ENCODE results near the gene IFNA1.
A peak's percentile ranks its signal among the peaks of the same experiment; 100 is the strongest.

IFNA1 gene

DNA sequence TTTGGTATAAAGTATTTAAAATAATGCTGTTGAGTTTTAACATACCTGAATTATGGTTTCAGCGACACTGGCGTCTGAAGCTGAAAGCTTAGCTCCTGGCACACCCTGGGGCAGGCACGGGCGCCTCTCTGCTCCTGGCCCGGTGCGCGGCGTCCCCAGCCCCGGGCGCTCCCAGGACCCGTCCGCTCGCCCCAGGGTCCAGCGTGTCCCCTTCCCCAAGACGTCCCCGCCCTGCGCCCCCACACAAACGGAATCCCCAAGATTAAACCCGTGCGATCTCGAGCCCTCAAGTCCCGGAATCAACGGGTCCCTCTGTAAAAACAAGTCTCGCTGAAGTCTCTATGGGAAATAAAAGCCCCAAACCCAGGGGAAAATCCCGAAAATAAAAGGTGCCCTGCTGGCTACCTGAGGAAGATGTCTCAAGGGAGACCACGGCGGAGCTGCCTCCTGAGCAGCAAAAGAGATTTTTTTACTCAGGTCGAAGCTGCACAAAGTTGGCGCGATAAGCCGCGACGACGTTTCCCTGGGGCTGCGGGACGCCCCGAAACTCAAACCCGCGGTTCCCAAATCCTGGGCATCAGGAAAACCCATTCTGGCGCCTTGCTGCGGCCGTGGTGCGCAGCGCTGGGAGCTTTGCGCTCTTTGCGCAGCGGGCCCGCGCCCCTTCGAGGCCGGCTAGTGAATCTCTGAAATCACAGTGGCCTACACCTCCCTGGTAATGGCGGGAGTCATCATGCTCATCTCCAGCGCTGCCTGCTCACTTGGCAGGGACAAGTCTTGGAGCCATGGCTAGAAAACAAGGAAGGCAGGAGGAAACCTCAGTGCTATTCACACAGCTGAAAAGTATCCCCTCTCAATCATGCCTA, 37.6 kb upstream of the IFNA1 start:
- TF ChIP-seq, protein P1, sequence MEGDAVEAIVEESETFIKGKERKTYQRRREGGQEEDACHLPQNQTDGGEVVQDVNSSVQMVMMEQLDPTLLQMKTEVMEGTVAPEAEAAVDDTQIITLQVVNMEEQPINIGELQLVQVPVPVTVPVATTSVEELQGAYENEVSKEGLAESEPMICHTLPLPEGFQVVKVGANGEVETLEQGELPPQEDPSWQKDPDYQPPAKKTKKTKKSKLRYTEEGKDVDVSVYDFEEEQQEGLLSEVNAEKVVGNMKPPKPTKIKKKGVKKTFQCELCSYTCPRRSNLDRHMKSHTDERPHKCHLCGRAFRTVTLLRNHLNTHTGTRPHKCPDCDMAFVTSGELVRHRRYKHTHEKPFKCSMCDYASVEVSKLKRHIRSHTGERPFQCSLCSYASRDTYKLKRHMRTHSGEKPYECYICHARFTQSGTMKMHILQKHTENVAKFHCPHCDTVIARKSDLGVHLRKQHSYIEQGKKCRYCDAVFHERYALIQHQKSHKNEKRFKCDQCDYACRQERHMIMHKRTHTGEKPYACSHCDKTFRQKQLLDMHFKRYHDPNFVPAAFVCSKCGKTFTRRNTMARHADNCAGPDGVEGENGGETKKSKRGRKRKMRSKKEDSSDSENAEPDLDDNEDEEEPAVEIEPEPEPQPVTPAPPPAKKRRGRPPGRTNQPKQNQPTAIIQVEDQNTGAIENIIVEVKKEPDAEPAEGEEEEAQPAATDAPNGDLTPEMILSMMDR (IDR thresholded peaks at IDR 0.05; ENCODE audit: control extremely low read depth, extremely low read depth, low read depth, missing control alignments): peak; percentile 8
- DNase-seq (ENCODE audit: extremely low spot score): peak; percentile 39
- ChIA-PET POLR2A (no interaction called here), CTCF (interaction anchor here (1.4 to 7.2 kb wide), 4 partner anchors 7 to 77 kb away, joined by 4 to 48 read pairs (median 6); no protein-coding TSS in a partner anchor)

DNA sequence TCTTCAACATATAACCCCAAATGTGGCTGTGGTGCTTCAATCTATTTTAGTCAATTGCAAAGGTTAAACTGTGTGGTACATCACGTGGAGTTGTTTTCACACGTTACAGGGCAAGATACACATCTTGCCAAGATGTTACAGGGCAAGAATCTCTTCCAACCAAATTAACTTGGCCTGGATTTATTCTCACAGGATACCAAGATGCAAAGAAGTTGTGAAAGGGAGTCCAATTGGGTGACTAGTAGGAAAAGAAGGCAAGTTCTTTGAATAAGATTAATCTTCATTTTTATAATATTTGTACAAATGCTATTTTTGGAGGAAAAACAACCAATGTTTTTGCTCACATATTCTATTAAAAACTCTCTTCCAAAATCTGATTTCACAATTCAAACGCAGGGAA, 36.1 kb upstream of the IFNA1 start:
- POLR2A ChIA-PET: no interaction called here
- TF ChIP-seq, protein P1 (IDR thresholded peaks at IDR 0.05; ENCODE audit: control extremely low read depth, extremely low read depth, low read depth, missing control alignments): no peak
- CTCF ChIA-PET: interaction anchor here (7.2 kb wide), 1 partner anchor 9 kb away, joined by 48 read pairs; no protein-coding TSS in a partner anchor

DNA sequence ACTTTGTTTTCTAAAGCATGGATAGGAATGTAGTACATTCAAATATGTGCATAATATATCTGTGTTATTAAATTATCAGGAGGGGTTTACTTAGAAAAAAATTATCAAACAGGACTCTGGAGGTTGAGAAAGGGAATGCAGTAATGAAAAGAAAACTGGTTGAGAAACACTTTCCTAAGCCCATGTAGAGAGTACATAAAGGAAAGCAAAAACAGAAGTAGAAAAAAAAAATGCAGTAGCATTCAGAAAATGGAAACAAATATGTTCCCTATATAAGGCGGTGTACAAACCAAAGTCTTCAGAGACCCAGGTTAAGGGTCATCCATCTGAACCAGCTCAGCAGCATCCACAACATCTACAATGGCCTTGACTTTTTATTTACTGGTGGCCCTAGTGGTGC, 31.4 kb upstream of the IFNA1 start, which contains the start of gene IFNA8:
TSS of gene IFNA8 (plus strand) at position 301 of the 400 bp plus-strand sequence. CDS start at position 361, 60 bp downstream.
- CTCF ChIA-PET: interaction anchor here (0.7 to 7.2 kb wide), 5 partner anchors 11 to 93 kb away, joined by 3 to 48 read pairs (median 3); no protein-coding TSS in a partner anchor
- POLR2A ChIA-PET: no interaction called here
- no peak for DNase-seq (ENCODE audit: extremely low spot score)
- TF ChIP-seq, protein P1 (IDR thresholded peaks at IDR 0.05; ENCODE audit: control extremely low read depth, extremely low read depth, low read depth, missing control alignments): no peak

More for the DNA sequence above, 36.1 kb upstream of the IFNA1 start:
- DNase-seq (ENCODE audit: extremely low spot score): no peak

DNA sequence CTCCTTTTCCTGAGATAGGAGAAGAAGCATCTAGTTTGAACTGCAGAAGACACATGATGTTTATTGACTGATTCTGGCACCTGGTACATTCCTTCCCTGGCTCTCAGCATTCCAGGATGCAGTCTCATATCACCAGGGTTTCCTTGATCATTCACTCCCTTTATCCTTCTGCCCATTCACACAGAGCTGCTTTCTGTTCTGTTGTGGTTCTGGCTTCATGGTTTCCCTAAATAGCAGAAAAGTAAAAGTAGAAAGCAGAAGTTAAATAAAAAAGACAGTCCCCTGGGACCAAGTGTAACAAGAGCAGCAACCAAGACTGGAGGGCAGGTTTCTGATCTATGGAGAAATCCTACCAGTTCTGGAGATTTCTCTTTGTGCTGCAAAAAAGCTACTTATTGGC, 28.1 kb upstream of the IFNA1 start:
- no peak for DNase-seq (ENCODE audit: extremely low spot score)
- ChIA-PET POLR2A (no interaction called here), CTCF (interaction anchor here (1.1 to 1.8 kb wide), 2 partner anchors 16 to 94 kb away, joined by 4 to 8 read pairs; no protein-coding TSS in a partner anchor)
- TF ChIP-seq, protein P1 (IDR thresholded peaks at IDR 0.05; ENCODE audit: control extremely low read depth, extremely low read depth, low read depth, missing control alignments): no peak

DNA sequence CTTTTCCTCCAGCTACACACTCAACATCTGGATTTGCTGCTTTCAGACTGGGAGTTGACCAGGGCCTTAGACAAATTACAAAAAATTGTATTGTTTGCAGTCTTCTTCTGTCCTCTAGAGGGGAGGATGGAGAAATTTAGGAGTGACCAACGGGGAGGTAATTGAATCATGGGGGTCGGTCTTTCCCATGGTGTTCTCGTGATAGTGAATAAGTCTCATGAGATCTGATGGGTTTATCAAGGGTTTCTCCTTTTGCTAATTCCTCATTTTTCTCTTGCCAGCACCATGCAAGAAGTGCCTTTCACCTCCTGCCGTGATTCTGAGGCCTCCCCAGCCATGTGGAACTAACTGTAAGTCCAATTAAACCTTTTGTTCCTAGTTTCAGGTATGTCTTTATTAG, 27.1 kb upstream of the IFNA1 start:
- no peak for DNase-seq (ENCODE audit: extremely low spot score)
- TF ChIP-seq, protein P1 (IDR thresholded peaks at IDR 0.05; ENCODE audit: control extremely low read depth, extremely low read depth, low read depth, missing control alignments): no peak
- POLR2A ChIA-PET: no interaction called here
- CTCF ChIA-PET: interaction anchor here (0.7 to 2.7 kb wide), 5 partner anchors 12 to 88 kb away, joined by 3 to 13 read pairs (median 4); no protein-coding TSS in a partner anchor

DNA sequence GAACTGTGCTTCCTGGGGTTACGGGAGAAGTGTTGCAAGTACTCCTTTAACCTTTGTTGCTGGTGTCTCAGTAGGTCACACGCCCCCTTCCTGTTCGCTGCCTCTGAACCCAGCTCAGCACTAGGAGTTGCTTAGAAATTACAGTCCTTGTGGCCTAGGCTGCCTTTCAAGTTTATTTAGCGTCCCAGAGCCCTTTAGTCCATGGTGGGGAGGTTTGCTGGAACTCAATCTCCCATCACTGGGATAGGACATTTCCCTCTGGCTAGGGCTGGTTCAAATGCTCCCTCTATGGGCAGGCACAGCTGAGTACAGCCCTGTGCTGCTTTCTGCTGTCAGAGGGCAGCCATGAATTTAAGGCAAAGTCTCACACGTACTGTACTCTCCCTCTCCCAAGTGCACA, 26.6 kb upstream of the IFNA1 start:
- DNase-seq (ENCODE audit: extremely low spot score): no peak
- POLR2A ChIA-PET: no interaction called here
- TF ChIP-seq, protein P1 (IDR thresholded peaks at IDR 0.05; ENCODE audit: control extremely low read depth, extremely low read depth, low read depth, missing control alignments): peak; percentile 44
- CTCF ChIA-PET: interaction anchor here (0.8 to 2.7 kb wide), 5 partner anchors 11 to 230 kb away, joined by 3 to 13 read pairs (median 4); no protein-coding TSS in a partner anchor

Measured in GM10248 (cell line).